ENCODE measurements around the gene SPTBN2.

SPTBN2 gene

GRCh38 chr11:66689661-66690590, 39.1 kb downstream of the SPTBN2 start:
- Histone ChIP-seq H3K4me3 (ENCODE audit: low read length) (no peak overlapping the region), H3K27ac (ENCODE audit: low read depth, low read length) (no peak overlapping the region), H3K9me3 (ENCODE audit: insufficient read depth, low read depth, low read length) (no peaks in the 10 kb centered on the region), H3K36me3 (ENCODE audit: insufficient read depth, low read length) (peaks cover 81% of the 10 kb centered on the region), H3K27me3 (ENCODE audit: insufficient read depth, low read length) (no peaks in the 10 kb centered on the region), H3K4me1 (ENCODE audit: insufficient read depth, low read length) (no peaks in the 10 kb centered on the region), H3K9ac (ENCODE audit: low read depth, low read length) (no peak overlapping the region)
- 94% methylated on average over 32 of the region's 32 CpGs for WGBS

GRCh38 chr11:66688561-66689534, 40.2 kb downstream of the SPTBN2 start:
- Histone ChIP-seq H3K27ac (ENCODE audit: low read depth, low read length) (no peak overlapping the region), H3K4me3 (ENCODE audit: low read length) (no peak overlapping the region), H3K9ac (ENCODE audit: low read depth, low read length) (no peak overlapping the region), H3K4me1 (ENCODE audit: insufficient read depth, low read length) (no peaks in the 10 kb centered on the region), H3K36me3 (ENCODE audit: insufficient read depth, low read length) (peaks cover 82% of the 10 kb centered on the region), H3K9me3 (ENCODE audit: insufficient read depth, low read depth, low read length) (no peaks in the 10 kb centered on the region), H3K27me3 (ENCODE audit: insufficient read depth, low read length) (no peaks in the 10 kb centered on the region)
- 93% methylated on average over 28 of the region's 28 CpGs for WGBS

- Histone ChIP-seq H3K9ac (ENCODE audit: low read depth, low read length) (no peak overlapping the region), H3K27ac (ENCODE audit: low read depth, low read length) (no peak overlapping the region)
These were observed 41.2 kb downstream of the SPTBN2 start for GRCh38 chr11:66687831-66688281.

GRCh38 chr11:66686801-66687750, 41.9 kb downstream of the SPTBN2 start:
- no peak overlapping the region for H3K4me3 ChIP-seq (ENCODE audit: low read length)
- no peaks in the 10 kb centered on the region for H3K4me1 ChIP-seq (ENCODE audit: insufficient read depth, low read length)
- H3K9me3 ChIP-seq (ENCODE audit: insufficient read depth, low read depth, low read length) = no peaks in the 10 kb centered on the region
- 96% methylated on average over 33 of the region's 33 CpGs for WGBS
- H3K9ac ChIP-seq (ENCODE audit: low read depth, low read length) = no peak overlapping the region
- peaks cover 68% of the 10 kb centered on the region for H3K36me3 ChIP-seq (ENCODE audit: insufficient read depth, low read length)
- H3K27me3 ChIP-seq (ENCODE audit: insufficient read depth, low read length) = no peaks in the 10 kb centered on the region
- no peak overlapping the region for H3K27ac ChIP-seq (ENCODE audit: low read depth, low read length)

More at GRCh38 chr11:66687831-66688281, 41.2 kb downstream of the SPTBN2 start:
- Histone ChIP-seq H3K4me3 (ENCODE audit: low read length) (no peak overlapping the region), H3K27me3 (ENCODE audit: insufficient read depth, low read length) (no peaks in the 10 kb centered on the region), H3K36me3 (ENCODE audit: insufficient read depth, low read length) (peaks cover 76% of the 10 kb centered on the region), H3K9me3 (ENCODE audit: insufficient read depth, low read depth, low read length) (no peaks in the 10 kb centered on the region), H3K4me1 (ENCODE audit: insufficient read depth, low read length) (no peaks in the 10 kb centered on the region)
- 93% methylated on average over 13 of the region's 13 CpGs for WGBS

GRCh38 chr11:66686100-66686785, 42.8 kb downstream of the SPTBN2 start:
- Histone ChIP-seq H3K9me3 (ENCODE audit: insufficient read depth, low read depth, low read length) (no peaks in the 10 kb centered on the region), H3K4me3 (ENCODE audit: low read length) (no peak overlapping the region), H3K27me3 (ENCODE audit: insufficient read depth, low read length) (no peaks in the 10 kb centered on the region), H3K4me1 (ENCODE audit: insufficient read depth, low read length) (no peaks in the 10 kb centered on the region), H3K27ac (ENCODE audit: low read depth, low read length) (no peak overlapping the region), H3K36me3 (ENCODE audit: insufficient read depth, low read length) (peaks cover 60% of the 10 kb centered on the region), H3K9ac (ENCODE audit: low read depth, low read length) (no peak overlapping the region)
- 95% methylated on average over 15 of the region's 15 CpGs for WGBS

GRCh38 chr11:66685276-66686099, 43.5 kb downstream of the SPTBN2 start:
- Histone ChIP-seq H3K4me1 (ENCODE audit: insufficient read depth, low read length) (no peaks in the 10 kb centered on the region), H3K27ac (ENCODE audit: low read depth, low read length) (no peak overlapping the region), H3K36me3 (ENCODE audit: insufficient read depth, low read length) (peaks cover 55% of the 10 kb centered on the region), H3K27me3 (ENCODE audit: insufficient read depth, low read length) (no peaks in the 10 kb centered on the region), H3K4me3 (ENCODE audit: low read length) (no peak overlapping the region), H3K9ac (ENCODE audit: low read depth, low read length) (no peak overlapping the region), H3K9me3 (ENCODE audit: insufficient read depth, low read depth, low read length) (no peaks in the 10 kb centered on the region)
- 92% methylated on average over 27 of the region's 27 CpGs for WGBS

- no peaks in the 10 kb centered on the region for H3K27me3 ChIP-seq (ENCODE audit: insufficient read depth, low read length)
- H3K9me3 ChIP-seq (ENCODE audit: insufficient read depth, low read depth, low read length) = no peaks in the 10 kb centered on the region
- H3K36me3 ChIP-seq (ENCODE audit: insufficient read depth, low read length) = peaks cover 47% of the 10 kb centered on the region
- H3K27ac ChIP-seq (ENCODE audit: low read depth, low read length) = no peak overlapping the region
- H3K9ac ChIP-seq (ENCODE audit: low read depth, low read length) = no peak overlapping the region
- H3K4me1 ChIP-seq (ENCODE audit: insufficient read depth, low read length) = no peaks in the 10 kb centered on the region
- WGBS = 95% methylated on average over 2 of the region's 2 CpGs
- H3K4me3 ChIP-seq (ENCODE audit: low read length) = no peak overlapping the region
These were observed 44.4 kb downstream of the SPTBN2 start for GRCh38 chr11:66684635-66685034.

- Histone ChIP-seq H3K27ac (ENCODE audit: low read depth, low read length) (no peak overlapping the region), H3K4me3 (ENCODE audit: low read length) (no peak overlapping the region), H3K4me1 (ENCODE audit: insufficient read depth, low read length) (no peaks in the 10 kb centered on the region), H3K36me3 (ENCODE audit: insufficient read depth, low read length) (peaks cover 40% of the 10 kb centered on the region), H3K9ac (ENCODE audit: low read depth, low read length) (no peak overlapping the region), H3K27me3 (ENCODE audit: insufficient read depth, low read length) (no peaks in the 10 kb centered on the region), H3K9me3 (ENCODE audit: insufficient read depth, low read depth, low read length) (no peaks in the 10 kb centered on the region)
- WGBS = 95% methylated on average over 8 of the region's 8 CpGs
These were observed 45.1 kb downstream of the SPTBN2 start for GRCh38 chr11:66683877-66684276.

- Histone ChIP-seq H3K36me3 (ENCODE audit: insufficient read depth, low read length) (peaks cover 18% of the 10 kb centered on the region), H3K4me3 (ENCODE audit: low read length) (no peak overlapping the region), H3K9me3 (ENCODE audit: insufficient read depth, low read depth, low read length) (no peaks in the 10 kb centered on the region), H3K4me1 (ENCODE audit: insufficient read depth, low read length) (peaks cover 5% of the 10 kb centered on the region; the same call in 1 of the 2 replicates), H3K9ac (ENCODE audit: low read depth, low read length) (no peak overlapping the region), H3K27ac (ENCODE audit: low read depth, low read length) (no peak overlapping the region), H3K27me3 (ENCODE audit: insufficient read depth, low read length) (no peaks in the 10 kb centered on the region)
- WGBS = 92% methylated on average over 7 of the region's 7 CpGs
These were observed 47.9 kb downstream of the SPTBN2 start for GRCh38 chr11:66680966-66681645.
